Measurements from ENCODE around the gene VPS25. TPM values are rescaled to one million over a fixed set of nuclear protein-coding genes. Genes with fewer than 3 reads are reported as not detected.
A peak's percentile ranks its signal among the peaks of the same experiment; 100 is the strongest.

The VPS25 gene
- total RNA-seq, 1 donor: 57.2 TPM

GRCh38 chr17:42780851-42781638 is 7.8 kb downstream of the VPS25 start:
- DNase-seq (ENCODE audit: low read depth): no peak
- TF ChIP-seq, protein P1, sequence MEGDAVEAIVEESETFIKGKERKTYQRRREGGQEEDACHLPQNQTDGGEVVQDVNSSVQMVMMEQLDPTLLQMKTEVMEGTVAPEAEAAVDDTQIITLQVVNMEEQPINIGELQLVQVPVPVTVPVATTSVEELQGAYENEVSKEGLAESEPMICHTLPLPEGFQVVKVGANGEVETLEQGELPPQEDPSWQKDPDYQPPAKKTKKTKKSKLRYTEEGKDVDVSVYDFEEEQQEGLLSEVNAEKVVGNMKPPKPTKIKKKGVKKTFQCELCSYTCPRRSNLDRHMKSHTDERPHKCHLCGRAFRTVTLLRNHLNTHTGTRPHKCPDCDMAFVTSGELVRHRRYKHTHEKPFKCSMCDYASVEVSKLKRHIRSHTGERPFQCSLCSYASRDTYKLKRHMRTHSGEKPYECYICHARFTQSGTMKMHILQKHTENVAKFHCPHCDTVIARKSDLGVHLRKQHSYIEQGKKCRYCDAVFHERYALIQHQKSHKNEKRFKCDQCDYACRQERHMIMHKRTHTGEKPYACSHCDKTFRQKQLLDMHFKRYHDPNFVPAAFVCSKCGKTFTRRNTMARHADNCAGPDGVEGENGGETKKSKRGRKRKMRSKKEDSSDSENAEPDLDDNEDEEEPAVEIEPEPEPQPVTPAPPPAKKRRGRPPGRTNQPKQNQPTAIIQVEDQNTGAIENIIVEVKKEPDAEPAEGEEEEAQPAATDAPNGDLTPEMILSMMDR (IDR thresholded peaks at IDR 0.05; ENCODE audit: insufficient read depth, low read length): no peak
- peak overlapping the region; percentile 70 for H3K4me3 ChIP-seq (ENCODE audit: low read depth, low read length)

DNA sequence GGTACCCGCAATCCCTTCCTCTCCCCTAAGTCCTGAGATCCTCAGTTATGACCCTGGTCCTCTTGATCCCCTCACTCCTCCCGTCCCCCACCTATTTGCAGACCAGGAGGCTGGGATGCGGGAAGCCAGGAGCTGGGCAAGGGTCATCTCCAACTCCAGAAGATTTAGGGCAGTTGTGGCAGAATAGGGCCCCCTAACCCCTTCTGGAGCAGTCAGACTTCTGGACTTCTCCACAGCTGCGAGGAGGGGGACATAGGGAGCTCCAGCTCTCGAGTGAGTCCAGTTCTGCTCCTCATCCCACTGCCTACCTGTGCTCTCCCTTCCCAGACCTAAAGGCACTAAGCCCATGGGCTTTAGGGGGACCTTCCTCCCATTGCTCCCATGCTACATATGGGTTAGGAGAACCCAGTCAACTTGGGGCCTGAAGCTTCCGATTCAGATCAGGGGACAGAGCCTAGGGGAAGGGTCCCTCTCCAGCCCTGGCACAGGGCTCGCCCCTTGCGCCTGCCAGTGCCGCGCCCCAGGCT is 8.5 kb downstream of the VPS25 start:
- TF ChIP-seq, protein P1 (IDR thresholded peaks at IDR 0.05; ENCODE audit: insufficient read depth, low read length): no peak
- no peak for DNase-seq (ENCODE audit: low read depth)
- H3K4me3 ChIP-seq (ENCODE audit: low read depth, low read length): peak overlapping the region; percentile 70

DNA sequence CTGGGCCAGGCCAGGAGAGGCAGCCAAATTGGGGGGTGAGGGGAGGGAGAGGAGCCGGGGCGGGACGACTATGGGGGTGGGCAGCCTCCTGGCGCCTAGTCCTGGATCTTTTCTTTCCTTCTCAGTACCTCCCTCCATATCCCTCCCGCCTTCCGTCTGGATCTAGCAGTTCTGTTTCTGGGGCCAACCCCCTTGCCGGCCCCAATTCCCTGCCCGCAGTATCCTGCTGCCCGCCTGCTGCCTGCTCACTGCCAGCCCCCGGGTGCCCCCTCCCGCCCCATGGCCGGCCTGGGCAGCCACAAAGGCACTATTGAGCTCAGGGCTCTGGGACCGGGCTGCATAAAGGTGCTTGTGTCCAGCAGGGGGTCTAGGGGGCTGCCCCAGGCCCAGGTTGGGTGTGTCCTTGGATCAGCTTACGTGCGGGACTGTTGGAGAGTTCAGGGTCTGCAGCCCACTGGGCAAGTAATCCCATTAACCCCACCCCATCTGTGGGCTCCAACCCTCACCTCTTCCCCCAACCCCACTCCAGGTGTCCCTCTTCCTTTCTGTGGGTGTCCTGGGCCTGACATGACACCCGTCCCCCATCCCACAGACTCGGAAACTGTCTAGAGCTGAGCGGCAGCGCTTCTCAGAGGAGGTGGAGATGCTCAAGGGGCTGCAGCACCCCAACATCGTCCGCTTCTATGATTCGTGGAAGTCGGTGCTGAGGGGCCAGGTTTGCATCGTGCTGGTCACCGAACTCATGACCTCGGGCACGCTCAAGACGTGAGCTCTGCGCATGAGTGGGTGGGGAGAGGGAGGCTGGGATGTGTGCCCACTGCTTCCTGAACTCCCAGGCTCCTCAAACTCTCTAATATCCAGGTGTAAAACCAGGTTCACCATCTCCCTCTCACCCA is 9.2 kb downstream of the VPS25 start:
- DNase-seq (ENCODE audit: low read depth): peak; percentile 33
- peak overlapping the region; percentile 70 for H3K4me3 ChIP-seq (ENCODE audit: low read depth, low read length)
- TF ChIP-seq, protein P1 (IDR thresholded peaks at IDR 0.05; ENCODE audit: insufficient read depth, low read length): no peak

- DNase-seq (ENCODE audit: low read depth): peak; percentile 86
Observed at GRCh38 chr17:42783062-42783790, 10.0 kb downstream of the VPS25 start.

GRCh38 chr17:42783791-42784138 is 10.5 kb downstream of the VPS25 start:
- TF ChIP-seq, protein P1 (IDR thresholded peaks at IDR 0.05; ENCODE audit: insufficient read depth, low read length): no peak
- DNase-seq (ENCODE audit: low read depth): no peak
- H3K4me3 ChIP-seq (ENCODE audit: low read depth, low read length): no peak overlapping the region

More at GRCh38 chr17:42783062-42783790, 10.0 kb downstream of the VPS25 start:
- peak overlapping the region; percentile 70 for H3K4me3 ChIP-seq (ENCODE audit: low read depth, low read length)
- TF ChIP-seq, protein P1 (IDR thresholded peaks at IDR 0.05; ENCODE audit: insufficient read depth, low read length): no peak

- no peak for DNase-seq (ENCODE audit: low read depth)
- H3K4me3 ChIP-seq (ENCODE audit: low read depth, low read length): no peak overlapping the region
- TF ChIP-seq, protein P1 (IDR thresholded peaks at IDR 0.05; ENCODE audit: insufficient read depth, low read length): no peak
Observed at GRCh38 chr17:42784409-42784808, 11.2 kb downstream of the VPS25 start.
